Measurements from ENCODE around the gene KDM5B. TPM values are rescaled to one million over a fixed set of nuclear protein-coding genes. Genes with fewer than 3 reads are reported as not detected.
"Not testable (repeated sequence)": the region's sequence is repeated elsewhere in the genome, so short reads cannot be mapped to it uniquely, and the experiment has no call there.

Gene KDM5B
- total RNA-seq, 1 experiment from 2014 or later: 62.7 TPM

DNA sequence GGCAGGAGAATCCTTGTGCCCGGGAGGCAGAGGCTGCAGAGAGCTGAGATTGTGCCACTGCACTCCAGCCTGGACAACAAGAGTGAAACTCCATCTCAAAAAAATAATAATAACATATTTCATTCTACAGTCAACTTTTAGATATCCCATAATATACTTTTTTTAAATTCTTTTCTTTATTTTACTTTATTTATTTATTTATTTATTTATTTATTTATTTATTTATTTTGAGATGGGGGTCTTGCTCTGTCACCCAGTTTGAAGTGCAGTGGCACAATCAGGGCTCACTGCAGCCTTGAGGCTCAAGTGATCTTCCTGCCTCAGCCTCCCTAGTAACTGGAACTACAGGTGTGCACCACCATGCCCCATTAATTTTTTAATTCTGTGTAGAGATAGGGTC, 94.0 kb downstream of the KDM5B start:
- H3K4me1 ChIP-seq; CTCF ChIA-PET; H3K9me3 ChIP-seq; DNase-seq; H3K4me3 ChIP-seq (ENCODE audit: low read depth, low read length); H3K4me3 Mint-ChIP-seq (ENCODE audit: unreplicated experiment); POLR2A ChIA-PET; H3K36me3 Mint-ChIP-seq (ENCODE audit: insufficient read depth, unreplicated experiment); H3K27ac Mint-ChIP-seq (ENCODE audit: unreplicated experiment); H3K9me3 Mint-ChIP-seq (ENCODE audit: unreplicated experiment); H3K36me3 ChIP-seq (ENCODE audit: control insufficient read depth, insufficient read depth, low read length); H3K27me3 ChIP-seq (replicated peaks; ENCODE audit: control insufficient read depth, insufficient read depth, low read length); BruUV-seq (replicated peaks): not testable (repeated sequence)
- Mint-ChIP-seq H3K27me3 (ENCODE audit: insufficient read depth, unreplicated experiment) (peaks cover 16% of the 10 kb centered on the region), H3K4me1 (ENCODE audit: low read depth, unreplicated experiment) (peaks cover 10% of the 10 kb centered on the region)
- intact Hi-C loops (cut with micrococcal nuclease; ENCODE audit: unreplicated experiment): loop anchor here (10.0 kb wide), 1 partner anchor 109 kb away; no protein-coding TSS in a partner anchor

DNA sequence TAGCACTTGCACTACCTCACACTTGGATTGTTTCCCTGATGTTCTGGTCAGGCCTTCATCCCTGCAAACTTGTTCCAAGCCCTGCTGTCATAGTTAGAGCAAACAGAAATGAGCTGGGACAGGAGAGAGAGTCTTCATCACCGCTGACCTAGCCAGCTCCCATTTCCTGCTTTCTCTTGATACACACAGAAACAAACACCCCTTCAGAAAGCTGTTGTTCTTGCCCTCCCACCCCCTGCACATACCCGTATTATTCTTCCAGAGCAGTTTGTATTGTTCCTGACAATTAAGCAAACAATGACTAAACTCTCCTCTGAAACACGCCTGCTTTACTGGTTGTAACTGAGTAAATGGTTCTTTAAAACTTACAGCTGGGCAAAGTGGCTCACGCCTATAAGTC, 95.1 kb downstream of the KDM5B start:
- Mint-ChIP-seq H3K4me3 (ENCODE audit: unreplicated experiment) (no peak overlapping the region), H3K27ac (ENCODE audit: unreplicated experiment) (no peak overlapping the region), H3K27me3 (ENCODE audit: insufficient read depth, unreplicated experiment) (peaks cover 23% of the 10 kb centered on the region), H3K9me3 (ENCODE audit: unreplicated experiment) (no peaks in the 10 kb centered on the region), H3K36me3 (ENCODE audit: insufficient read depth, unreplicated experiment) (no peaks in the 10 kb centered on the region), H3K4me1 (ENCODE audit: low read depth, unreplicated experiment) (peaks cover 14% of the 10 kb centered on the region)
- Histone ChIP-seq H3K27me3 (replicated peaks; ENCODE audit: control insufficient read depth, insufficient read depth, low read length) (peaks cover 4% of the 10 kb centered on the region; the same call in 1 of the 2 replicates), H3K4me3 (ENCODE audit: low read depth, low read length) (no peak overlapping the region), H3K36me3 (ENCODE audit: control insufficient read depth, insufficient read depth, low read length) (no peaks in the 10 kb centered on the region), H3K9me3 (no peaks in the 10 kb centered on the region), H3K4me1 (0 out of 2 replicates have a peak, but pooled peaks cover 10% of the 10 kb centered on the region)
- DNase-seq: no peak
- BruUV-seq (replicated peaks): no TSS peak
- ChIA-PET CTCF (interaction anchor here (1.3 kb wide), 1 partner anchor 53 kb away, joined by 4 read pairs; no protein-coding TSS in a partner anchor), POLR2A (no interaction called here)
- intact Hi-C loops (cut with micrococcal nuclease; ENCODE audit: unreplicated experiment): loop anchor here (10.0 kb wide), 1 partner anchor 108 kb away; no protein-coding TSS in a partner anchor
- no peak for TF ChIP-seq CTCF (IDR thresholded peaks at IDR 0.05; ENCODE audit: insufficient read depth in 1 of 2, low read depth in 1 of 2, low read length in 1 of 2, severe bottlenecking in 1 of 2, unreplicated experiment in 1 of 2)

GRCh38 chr1:202711949-202712635, 96.1 kb downstream of the KDM5B start:
- Histone ChIP-seq H3K36me3 (ENCODE audit: control insufficient read depth, insufficient read depth, low read length) (no peaks in the 10 kb centered on the region), H3K4me1 (0 out of 2 replicates have a peak, but pooled peaks cover 10% of the 10 kb centered on the region), H3K9me3 (no peaks in the 10 kb centered on the region), H3K27me3 (replicated peaks; ENCODE audit: control insufficient read depth, insufficient read depth, low read length) (peaks cover 4% of the 10 kb centered on the region; the same call in 1 of the 2 replicates), H3K4me3 (ENCODE audit: low read depth, low read length) (no peak overlapping the region)
- Mint-ChIP-seq H3K9me3 (ENCODE audit: unreplicated experiment) (no peaks in the 10 kb centered on the region), H3K4me3 (ENCODE audit: unreplicated experiment) (no peak overlapping the region), H3K27me3 (ENCODE audit: insufficient read depth, unreplicated experiment) (peaks cover 26% of the 10 kb centered on the region), H3K36me3 (ENCODE audit: insufficient read depth, unreplicated experiment) (no peaks in the 10 kb centered on the region), H3K27ac (ENCODE audit: unreplicated experiment) (no peak overlapping the region), H3K4me1 (ENCODE audit: low read depth, unreplicated experiment) (peaks cover 14% of the 10 kb centered on the region)
- POLR2A ChIA-PET: no interaction called here
- no peak for TF ChIP-seq CTCF (IDR thresholded peaks at IDR 0.05; ENCODE audit: insufficient read depth in 1 of 2, low read depth in 1 of 2, low read length in 1 of 2, severe bottlenecking in 1 of 2, unreplicated experiment in 1 of 2)
- no peak for DNase-seq
- intact Hi-C loops (cut with micrococcal nuclease; ENCODE audit: unreplicated experiment): loop anchor here (10.0 kb wide), 1 partner anchor 107 kb away; no protein-coding TSS in a partner anchor
- BruUV-seq (replicated peaks): no TSS peak
- CTCF ChIA-PET: interaction anchor here (1.3 kb wide), 1 partner anchor 52 kb away, joined by 4 read pairs; no protein-coding TSS in a partner anchor
